Mucosa of stomach (tissue), 1 donor: ENCODE measurements around the gene CGRRF1.

Source experiments
- H3K27me3 ChIP-seq: one replicate; pipeline ENCODE4 v1.7.0; 2013; ENCODE audit warnings: mild to moderate bottlenecking, low read length; ENCODE audit not compliant: control insufficient read depth, insufficient read depth
- H3K36me3 ChIP-seq: one replicate; pipeline ENCODE4 v1.7.0; 2013; ENCODE audit warnings: low read length; ENCODE audit not compliant: control insufficient read depth, insufficient read depth
- H3K4me1 ChIP-seq: one replicate; pipeline ENCODE4 v1.7.0; 2013; ENCODE audit warnings: mild to moderate bottlenecking, low read length; ENCODE audit not compliant: control insufficient read depth, insufficient read depth
- H3K4me3 ChIP-seq: one replicate; pipeline ENCODE4 v1.7.0; 2013; ENCODE audit warnings: low read length
- H3K9ac ChIP-seq: one replicate; pipeline ENCODE4 v1.7.0; 2013; ENCODE audit warnings: mild to moderate bottlenecking, low read length, moderate library complexity
- H3K9me3 ChIP-seq: one replicate; pipeline ENCODE4 v1.7.0; 2013; ENCODE audit warnings: mild to moderate bottlenecking, low read length, moderate library complexity; ENCODE audit not compliant: control insufficient read depth
- donor health status: Pancreatic carcinoma.

Gene CGRRF1

GRCh38 chr14:54529811-54530210, 20.1 kb downstream of the CGRRF1 start:
- H3K9me3 ChIP-seq = no peaks in the 10 kb centered on the region
- no peak overlapping the region for H3K9ac ChIP-seq
- no peaks in the 10 kb centered on the region for H3K36me3 ChIP-seq
- H3K4me3 ChIP-seq = no peak overlapping the region
- H3K4me1 ChIP-seq = no peaks in the 10 kb centered on the region
- H3K27me3 ChIP-seq = no peaks in the 10 kb centered on the region

- Histone ChIP-seq H3K4me1 (no peaks in the 10 kb centered on the region), H3K36me3 (no peaks in the 10 kb centered on the region), H3K4me3 (no peak overlapping the region), H3K27me3 (no peaks in the 10 kb centered on the region), H3K9ac (no peak overlapping the region), H3K9me3 (no peaks in the 10 kb centered on the region)
These were observed 22.7 kb downstream of the CGRRF1 start for GRCh38 chr14:54532111-54533012.

- no peak overlapping the region for H3K9ac ChIP-seq
- H3K27me3 ChIP-seq = no peaks in the 10 kb centered on the region
- H3K4me1 ChIP-seq = no peaks in the 10 kb centered on the region
- no peaks in the 10 kb centered on the region for H3K36me3 ChIP-seq
- H3K4me3 ChIP-seq = no peak overlapping the region
- no peaks in the 10 kb centered on the region for H3K9me3 ChIP-seq
These were observed 23.4 kb downstream of the CGRRF1 start for GRCh38 chr14:54533100-54533499.

- no peak overlapping the region for H3K9ac ChIP-seq
- no peaks in the 10 kb centered on the region for H3K36me3 ChIP-seq
- H3K4me3 ChIP-seq = no peak overlapping the region
- no peaks in the 10 kb centered on the region for H3K4me1 ChIP-seq
- H3K27me3 ChIP-seq = no peaks in the 10 kb centered on the region
- H3K9me3 ChIP-seq = no peaks in the 10 kb centered on the region
These were observed 25.4 kb downstream of the CGRRF1 start for GRCh38 chr14:54535126-54535525.

GRCh38 chr14:54535646-54536045, 25.9 kb downstream of the CGRRF1 start:
- no peaks in the 10 kb centered on the region for H3K36me3 ChIP-seq
- no peaks in the 10 kb centered on the region for H3K9me3 ChIP-seq
- H3K27me3 ChIP-seq = no peaks in the 10 kb centered on the region
- no peak overlapping the region for H3K4me3 ChIP-seq
- no peaks in the 10 kb centered on the region for H3K4me1 ChIP-seq
- no peak overlapping the region for H3K9ac ChIP-seq

GRCh38 chr14:54537651-54538050, 27.9 kb downstream of the CGRRF1 start:
- Histone ChIP-seq H3K9ac (no peak overlapping the region), H3K4me1 (no peaks in the 10 kb centered on the region), H3K27me3 (no peaks in the 10 kb centered on the region), H3K36me3 (no peaks in the 10 kb centered on the region), H3K9me3 (no peaks in the 10 kb centered on the region), H3K4me3 (no peak overlapping the region)

GRCh38 chr14:54538055-54538454, 28.3 kb downstream of the CGRRF1 start:
- Histone ChIP-seq H3K4me1 (no peaks in the 10 kb centered on the region), H3K9me3 (no peaks in the 10 kb centered on the region), H3K36me3 (no peaks in the 10 kb centered on the region), H3K4me3 (no peak overlapping the region), H3K9ac (no peak overlapping the region), H3K27me3 (no peaks in the 10 kb centered on the region)

- no peaks in the 10 kb centered on the region for H3K9me3 ChIP-seq
- H3K9ac ChIP-seq = no peak overlapping the region
- no peak overlapping the region for H3K4me3 ChIP-seq
- H3K36me3 ChIP-seq = no peaks in the 10 kb centered on the region
- no peaks in the 10 kb centered on the region for H3K27me3 ChIP-seq
- no peaks in the 10 kb centered on the region for H3K4me1 ChIP-seq
These were observed 37.9 kb downstream of the CGRRF1 start for GRCh38 chr14:54547583-54547982.

GRCh38 chr14:54548491-54548890, 38.8 kb downstream of the CGRRF1 start:
- no peaks in the 10 kb centered on the region for H3K27me3 ChIP-seq
- no peaks in the 10 kb centered on the region for H3K9me3 ChIP-seq
- H3K4me1 ChIP-seq = no peaks in the 10 kb centered on the region
- H3K36me3 ChIP-seq = no peaks in the 10 kb centered on the region
- H3K9ac ChIP-seq = no peak overlapping the region
- no peak overlapping the region for H3K4me3 ChIP-seq

- H3K9me3 ChIP-seq = no peaks in the 10 kb centered on the region
- H3K36me3 ChIP-seq = no peaks in the 10 kb centered on the region
- H3K9ac ChIP-seq = no peak overlapping the region
- no peaks in the 10 kb centered on the region for H3K27me3 ChIP-seq
- H3K4me1 ChIP-seq = no peaks in the 10 kb centered on the region
- H3K4me3 ChIP-seq = no peak overlapping the region
These were observed 40.2 kb downstream of the CGRRF1 start for GRCh38 chr14:54549862-54550261.

GRCh38 chr14:54550514-54550913, 40.8 kb downstream of the CGRRF1 start:
- Histone ChIP-seq H3K27me3 (no peaks in the 10 kb centered on the region), H3K4me3 (no peak overlapping the region), H3K9ac (no peak overlapping the region), H3K9me3 (no peaks in the 10 kb centered on the region), H3K36me3 (no peaks in the 10 kb centered on the region), H3K4me1 (no peaks in the 10 kb centered on the region)

- H3K9me3 ChIP-seq = no peaks in the 10 kb centered on the region
- H3K36me3 ChIP-seq = no peaks in the 10 kb centered on the region
- no peaks in the 10 kb centered on the region for H3K4me1 ChIP-seq
- no peak overlapping the region for H3K4me3 ChIP-seq
- H3K27me3 ChIP-seq = no peaks in the 10 kb centered on the region
- H3K9ac ChIP-seq = no peak overlapping the region
These were observed 44.7 kb downstream of the CGRRF1 start for GRCh38 chr14:54554401-54554800.
